ENCODE data around the gene DLG3. TPM values are rescaled to one million over a fixed set of nuclear protein-coding genes. Genes with fewer than 3 reads are reported as not detected.

Gene DLG3
- total RNA-seq, 2 experiments from 2014 or later = 6.6 to 9.0 TPM

- DNase-seq (no peak), ATAC-seq (ENCODE audit: poor library complexity) (no peak)
- intact Hi-C loops (cut with DNase I, micrococcal nuclease) = no loop called here
- Mint-ChIP-seq H3K27me3 (peaks cover 45% of the 10 kb centered on the region), H3K4me3 (no peak overlapping the region), H3K9me3 (no peaks in the 10 kb centered on the region), H3K27ac (no peak overlapping the region), H3K36me3 (ENCODE audit: low read depth) (no peaks in the 10 kb centered on the region), H3K4me1 (ENCODE audit: low read depth) (no peaks in the 10 kb centered on the region)
- Histone ChIP-seq H3K4me3 (ENCODE audit: low read length) (no peak overlapping the region), H3K4me1 (ENCODE audit: insufficient read depth, low read length) (peaks cover 11% of the 10 kb centered on the region), H3K27ac (ENCODE audit: low read depth in 1 of 2, low read length in 2 of 2) (no peak overlapping the region), H3K9me3 (ENCODE audit: control insufficient read depth in 1 of 2, insufficient read depth in 1 of 2, low read length in 2 of 2) (no peaks in the 10 kb centered on the region), H3K36me3 (ENCODE audit: insufficient read depth, low read length) (no peaks in the 10 kb centered on the region), H3K27me3 (ENCODE audit: control insufficient read depth in 1 of 2, insufficient read depth in 2 of 2, low read length in 2 of 2) (peaks cover 11 to 12% of the 10 kb centered on the region in 2 experiments)
- CTCF ChIA-PET = no interaction called here
- POLR2A ChIA-PET = no interaction called here
- no peak for TF ChIP-seq CTCF (IDR thresholded peaks at IDR 0.05)
Measured at GRCh38 chrX:70445951-70446350, 1.3 kb downstream of the DLG3 start.

- H3K27ac Mint-ChIP-seq = no peak overlapping the region
- H3K4me3 ChIP-seq (ENCODE audit: low read length) = no peak overlapping the region
- H3K4me1 ChIP-seq (ENCODE audit: insufficient read depth, low read length) = peaks cover 13% of the 10 kb centered on the region
- ATAC-seq (ENCODE audit: poor library complexity) (no peak), DNase-seq (no peak)
- no peaks in the 10 kb centered on the region for H3K36me3 ChIP-seq (ENCODE audit: insufficient read depth, low read length)
- peaks cover 3% of the 10 kb centered on the region for H3K4me1 Mint-ChIP-seq (ENCODE audit: low read depth)
- H3K9me3 Mint-ChIP-seq = no peaks in the 10 kb centered on the region
- H3K36me3 Mint-ChIP-seq (ENCODE audit: low read depth) = no peaks in the 10 kb centered on the region
- no peak for TF ChIP-seq CTCF (IDR thresholded peaks at IDR 0.05)
- CTCF ChIA-PET = no interaction called here
- intact Hi-C loops (cut with DNase I, micrococcal nuclease) = no loop called here
- H3K4me3 Mint-ChIP-seq = no peak overlapping the region
- peaks cover 11 to 12% of the 10 kb centered on the region in 2 experiments for H3K27me3 ChIP-seq (ENCODE audit: control insufficient read depth in 1 of 2, insufficient read depth in 2 of 2, low read length in 2 of 2)
- peaks cover 39% of the 10 kb centered on the region for H3K27me3 Mint-ChIP-seq
- POLR2A ChIA-PET = no interaction called here
- no peaks in the 10 kb centered on the region for H3K9me3 ChIP-seq (ENCODE audit: control insufficient read depth in 1 of 2, insufficient read depth in 1 of 2, low read length in 2 of 2)
- H3K27ac ChIP-seq (ENCODE audit: low read depth in 1 of 2, low read length in 2 of 2) = no peak overlapping the region
Measured at GRCh38 chrX:70446380-70447350, 2.0 kb downstream of the DLG3 start.

- H3K4me1 ChIP-seq (ENCODE audit: insufficient read depth, low read length) = peaks cover 33% of the 10 kb centered on the region
- no peak for TF ChIP-seq CTCF (IDR thresholded peaks at IDR 0.05)
- no peaks in the 10 kb centered on the region for H3K9me3 ChIP-seq (ENCODE audit: control insufficient read depth in 1 of 2, insufficient read depth in 1 of 2, low read length in 2 of 2)
- H3K27me3 ChIP-seq (ENCODE audit: control insufficient read depth in 1 of 2, insufficient read depth in 2 of 2, low read length in 2 of 2) = peaks cover 0 to 5% of the 10 kb centered on the region in 2 experiments
- H3K36me3 ChIP-seq (ENCODE audit: insufficient read depth, low read length) = no peaks in the 10 kb centered on the region
- Mint-ChIP-seq H3K4me1 (ENCODE audit: low read depth) (peaks cover 24% of the 10 kb centered on the region), H3K9me3 (no peaks in the 10 kb centered on the region), H3K27ac (no peak overlapping the region), H3K4me3 (no peak overlapping the region), H3K36me3 (ENCODE audit: low read depth) (no peaks in the 10 kb centered on the region), H3K27me3 (peaks cover 12% of the 10 kb centered on the region)
- no peak overlapping the region for H3K4me3 ChIP-seq (ENCODE audit: low read length)
- ATAC-seq (ENCODE audit: poor library complexity) (no peak), DNase-seq (no peak)
- intact Hi-C loops (cut with DNase I, micrococcal nuclease) = no loop called here
- no peak overlapping the region for H3K27ac ChIP-seq (ENCODE audit: low read depth in 1 of 2, low read length in 2 of 2)
- CTCF ChIA-PET = no interaction called here
- POLR2A ChIA-PET = no interaction called here
Measured at GRCh38 chrX:70449457-70449966, 4.9 kb downstream of the DLG3 start.
